ENCODE data around the gene REEP1. TPM values are rescaled to one million over a fixed set of nuclear protein-coding genes. Genes with fewer than 3 reads are reported as not detected.

REEP1 gene
- total RNA-seq, 1 donor from 2014 or later: 0.35 TPM

GRCh38 chr2:86243950-86244733 is 93.3 kb downstream of the REEP1 start:
- H3K4me3 ChIP-seq (ENCODE audit: low read depth, low read length): no peak overlapping the region
- TF ChIP-seq, protein P1, sequence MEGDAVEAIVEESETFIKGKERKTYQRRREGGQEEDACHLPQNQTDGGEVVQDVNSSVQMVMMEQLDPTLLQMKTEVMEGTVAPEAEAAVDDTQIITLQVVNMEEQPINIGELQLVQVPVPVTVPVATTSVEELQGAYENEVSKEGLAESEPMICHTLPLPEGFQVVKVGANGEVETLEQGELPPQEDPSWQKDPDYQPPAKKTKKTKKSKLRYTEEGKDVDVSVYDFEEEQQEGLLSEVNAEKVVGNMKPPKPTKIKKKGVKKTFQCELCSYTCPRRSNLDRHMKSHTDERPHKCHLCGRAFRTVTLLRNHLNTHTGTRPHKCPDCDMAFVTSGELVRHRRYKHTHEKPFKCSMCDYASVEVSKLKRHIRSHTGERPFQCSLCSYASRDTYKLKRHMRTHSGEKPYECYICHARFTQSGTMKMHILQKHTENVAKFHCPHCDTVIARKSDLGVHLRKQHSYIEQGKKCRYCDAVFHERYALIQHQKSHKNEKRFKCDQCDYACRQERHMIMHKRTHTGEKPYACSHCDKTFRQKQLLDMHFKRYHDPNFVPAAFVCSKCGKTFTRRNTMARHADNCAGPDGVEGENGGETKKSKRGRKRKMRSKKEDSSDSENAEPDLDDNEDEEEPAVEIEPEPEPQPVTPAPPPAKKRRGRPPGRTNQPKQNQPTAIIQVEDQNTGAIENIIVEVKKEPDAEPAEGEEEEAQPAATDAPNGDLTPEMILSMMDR (conservative IDR thresholded peaks at IDR 0.05; ENCODE audit: low read depth, low read length): peak; percentile 17
- no peak for DNase-seq (ENCODE audit: low read depth)

- DNase-seq (ENCODE audit: low read depth): no peak
- H3K4me3 ChIP-seq (ENCODE audit: low read depth, low read length): no peak overlapping the region
- TF ChIP-seq, protein P1 (conservative IDR thresholded peaks at IDR 0.05; ENCODE audit: low read depth, low read length): no peak
Observed at GRCh38 chr2:86243272-86243671, 94.2 kb downstream of the REEP1 start.

DNA sequence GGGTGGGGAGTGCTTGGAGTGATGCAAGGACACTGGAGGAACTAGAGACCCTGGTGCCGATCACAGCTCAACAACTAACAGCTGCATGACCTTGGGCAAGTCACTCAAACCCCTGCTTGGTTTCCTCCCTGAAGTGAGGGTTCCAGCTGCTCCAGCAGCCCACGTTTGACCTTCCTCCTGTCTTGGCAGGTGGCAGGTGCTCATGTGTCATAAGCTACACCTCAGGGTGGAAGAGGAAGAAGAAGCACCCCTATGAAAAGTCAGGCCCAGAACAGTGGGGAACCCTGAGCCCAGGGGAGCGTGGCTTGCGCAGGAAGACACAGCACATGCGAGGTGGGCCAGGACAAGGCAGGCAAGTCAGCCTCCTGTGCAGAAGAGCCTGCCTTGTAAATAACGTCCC is 95.8 kb downstream of the REEP1 start:
- TF ChIP-seq, protein P1 (conservative IDR thresholded peaks at IDR 0.05; ENCODE audit: low read depth, low read length): no peak
- H3K4me3 ChIP-seq (ENCODE audit: low read depth, low read length): no peak overlapping the region
- no peak for DNase-seq (ENCODE audit: low read depth)

DNA sequence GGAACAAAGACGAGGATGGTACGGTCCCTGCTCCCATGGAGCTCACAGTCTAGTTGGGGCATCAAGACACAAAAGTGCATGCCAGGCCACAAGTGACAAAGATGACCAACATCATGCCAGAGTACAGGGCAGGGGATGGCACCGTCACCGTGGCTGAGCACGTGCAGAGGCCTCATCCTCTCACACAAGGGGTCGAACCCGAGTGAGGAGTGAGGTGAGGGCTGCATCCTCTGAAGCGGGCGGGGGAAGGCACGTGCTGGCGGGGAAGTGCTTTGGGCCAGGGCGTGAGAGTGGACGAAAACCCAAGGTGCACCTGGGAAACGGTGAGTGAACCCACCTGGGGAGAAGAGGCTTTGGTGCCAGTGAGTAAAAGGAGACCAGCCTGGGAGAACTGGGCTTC is 97.2 kb downstream of the REEP1 start:
- TF ChIP-seq, protein P1 (conservative IDR thresholded peaks at IDR 0.05; ENCODE audit: low read depth, low read length): no peak
- no peak overlapping the region for H3K4me3 ChIP-seq (ENCODE audit: low read depth, low read length)
- DNase-seq (ENCODE audit: low read depth): no peak

GRCh38 chr2:86239745-86240144 is 97.7 kb downstream of the REEP1 start:
- DNase-seq (ENCODE audit: low read depth): no peak
- H3K4me3 ChIP-seq (ENCODE audit: low read depth, low read length): no peak overlapping the region
- TF ChIP-seq, protein P1 (conservative IDR thresholded peaks at IDR 0.05; ENCODE audit: low read depth, low read length): no peak

- no peak overlapping the region for H3K4me3 ChIP-seq (ENCODE audit: low read depth, low read length)
- TF ChIP-seq, protein P1 (conservative IDR thresholded peaks at IDR 0.05; ENCODE audit: low read depth, low read length): no peak
- DNase-seq (ENCODE audit: low read depth): no peak
Observed at GRCh38 chr2:86239326-86239725, 98.1 kb downstream of the REEP1 start.

DNA sequence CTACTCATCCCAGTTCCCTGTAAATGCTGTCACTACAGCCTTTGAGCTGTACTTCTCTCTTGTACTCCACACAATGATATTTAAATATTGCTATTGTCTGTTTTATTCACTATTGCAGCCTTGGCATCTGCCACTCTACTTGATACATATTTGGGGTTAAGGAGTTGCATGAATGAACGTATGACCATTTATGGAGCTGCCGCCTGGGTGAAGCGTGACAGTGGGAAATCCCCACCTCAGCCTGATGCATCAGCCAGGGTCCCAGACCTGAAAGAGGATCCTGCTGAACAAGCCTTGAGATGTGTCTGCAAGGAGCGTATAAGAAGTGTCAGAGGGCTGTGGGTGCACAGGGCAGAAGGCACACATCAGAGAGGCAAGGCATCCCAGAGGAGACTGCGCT is 99.1 kb downstream of the REEP1 start:
- TF ChIP-seq, protein P1 (conservative IDR thresholded peaks at IDR 0.05; ENCODE audit: low read depth, low read length): no peak
- no peak overlapping the region for H3K4me3 ChIP-seq (ENCODE audit: low read depth, low read length)
- DNase-seq (ENCODE audit: low read depth): no peak
